Measurements from ENCODE around the gene CRYAA. TPM values are rescaled to one million over a fixed set of nuclear protein-coding genes. Genes with fewer than 3 reads are reported as not detected.

The CRYAA gene
- total and polyA plus RNA-seq, 3 donors from 2014 or later = 0.31 TPM; not detected in 2

DNA sequence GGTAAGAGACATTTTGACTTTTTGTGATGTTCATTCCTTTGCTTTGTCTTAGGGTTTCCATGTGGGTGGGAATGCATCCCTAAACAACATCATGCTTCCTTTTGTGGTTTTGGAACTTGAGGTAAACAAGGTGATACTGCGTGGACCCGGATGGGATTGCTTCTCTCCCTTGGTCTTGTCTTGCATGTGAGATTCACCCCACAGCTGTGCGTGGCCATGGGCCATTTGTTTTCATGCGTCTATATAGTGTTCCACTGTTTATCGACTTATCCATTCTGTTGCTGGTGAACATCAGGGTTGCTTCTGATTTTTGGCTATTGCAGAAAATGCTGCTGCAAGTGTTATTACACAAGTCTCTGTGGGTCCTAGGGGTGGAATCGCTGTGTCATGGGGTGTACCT lies 21.1 kb downstream of the CRYAA start:
- intact Hi-C loops (cut with DNase I; ENCODE audit: low total_unique reads) = no loop called here
- Histone ChIP-seq H3K27me3 (no peaks in the 10 kb centered on the region), H3K4me3 (no peak overlapping the region), H3K9me3 (no peaks in the 10 kb centered on the region), H3K36me3 (ENCODE audit: low read depth, missing control alignments) (no peaks in the 10 kb centered on the region), H3K4me1 (peaks cover 9% of the 10 kb centered on the region), H3K27ac (no peak overlapping the region)
- DNase-seq = peak; percentile 9
- no peak for TF ChIP-seq POLR2A (IDR thresholded peaks at IDR 0.05)
- TF ChIP-seq, protein P1, sequence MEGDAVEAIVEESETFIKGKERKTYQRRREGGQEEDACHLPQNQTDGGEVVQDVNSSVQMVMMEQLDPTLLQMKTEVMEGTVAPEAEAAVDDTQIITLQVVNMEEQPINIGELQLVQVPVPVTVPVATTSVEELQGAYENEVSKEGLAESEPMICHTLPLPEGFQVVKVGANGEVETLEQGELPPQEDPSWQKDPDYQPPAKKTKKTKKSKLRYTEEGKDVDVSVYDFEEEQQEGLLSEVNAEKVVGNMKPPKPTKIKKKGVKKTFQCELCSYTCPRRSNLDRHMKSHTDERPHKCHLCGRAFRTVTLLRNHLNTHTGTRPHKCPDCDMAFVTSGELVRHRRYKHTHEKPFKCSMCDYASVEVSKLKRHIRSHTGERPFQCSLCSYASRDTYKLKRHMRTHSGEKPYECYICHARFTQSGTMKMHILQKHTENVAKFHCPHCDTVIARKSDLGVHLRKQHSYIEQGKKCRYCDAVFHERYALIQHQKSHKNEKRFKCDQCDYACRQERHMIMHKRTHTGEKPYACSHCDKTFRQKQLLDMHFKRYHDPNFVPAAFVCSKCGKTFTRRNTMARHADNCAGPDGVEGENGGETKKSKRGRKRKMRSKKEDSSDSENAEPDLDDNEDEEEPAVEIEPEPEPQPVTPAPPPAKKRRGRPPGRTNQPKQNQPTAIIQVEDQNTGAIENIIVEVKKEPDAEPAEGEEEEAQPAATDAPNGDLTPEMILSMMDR (IDR thresholded peaks at IDR 0.05) = no peak
- 93 to 95% methylated on average over 6 of the region's 6 CpGs for WGBS, 2 donors

DNA sequence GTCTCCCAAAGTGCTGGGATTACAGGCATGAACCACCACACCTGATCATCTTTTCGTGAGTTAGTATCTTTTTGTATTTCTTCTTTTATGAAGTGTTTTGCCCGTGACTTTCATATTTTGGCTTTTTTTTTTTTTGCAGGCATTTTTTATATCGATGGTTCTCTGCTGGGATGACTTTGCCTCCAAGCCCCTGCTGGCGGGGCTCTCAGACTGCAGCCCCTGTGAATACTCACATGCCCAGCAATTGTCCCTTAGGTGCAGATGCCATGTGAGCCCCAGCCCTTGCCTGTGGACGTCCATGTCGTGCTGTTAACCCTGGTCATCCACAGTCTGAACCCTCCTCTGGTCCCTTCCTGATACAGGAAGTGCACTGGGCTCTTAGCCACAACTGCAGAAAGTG lies 21.7 kb downstream of the CRYAA start:
- WGBS, 2 donors = 86 to 92% methylated on average over 6 of the region's 6 CpGs
- no peaks in the 10 kb centered on the region for H3K27me3 ChIP-seq
- DNase-seq = no peak
- TF ChIP-seq, protein P1 (IDR thresholded peaks at IDR 0.05) = no peak
- TF ChIP-seq POLR2A (IDR thresholded peaks at IDR 0.05) = no peak
- H3K4me1 ChIP-seq = peaks cover 15% of the 10 kb centered on the region
- no peaks in the 10 kb centered on the region for H3K36me3 ChIP-seq (ENCODE audit: low read depth, missing control alignments)
- intact Hi-C loops (cut with DNase I; ENCODE audit: low total_unique reads) = no loop called here
- no peaks in the 10 kb centered on the region for H3K9me3 ChIP-seq
- H3K4me3 ChIP-seq = no peak overlapping the region
- H3K27ac ChIP-seq = no peak overlapping the region

- 91 to 93% methylated on average over 6 to 7 of the region's 7 CpGs for WGBS, 2 donors
- Histone ChIP-seq H3K36me3 (ENCODE audit: low read depth, missing control alignments) (no peaks in the 10 kb centered on the region), H3K27me3 (no peaks in the 10 kb centered on the region), H3K4me1 (peaks cover 19% of the 10 kb centered on the region), H3K4me3 (no peak overlapping the region), H3K27ac (no peak overlapping the region), H3K9me3 (no peaks in the 10 kb centered on the region)
- peak; percentile 8 for DNase-seq
- intact Hi-C loops (cut with DNase I; ENCODE audit: low total_unique reads) = no loop called here
- no peak for TF ChIP-seq POLR2A (IDR thresholded peaks at IDR 0.05)
- TF ChIP-seq, protein P1 (IDR thresholded peaks at IDR 0.05) = no peak
These were observed 22.1 kb downstream of the CRYAA start for GRCh38 chr21:43190951-43191350.

DNA sequence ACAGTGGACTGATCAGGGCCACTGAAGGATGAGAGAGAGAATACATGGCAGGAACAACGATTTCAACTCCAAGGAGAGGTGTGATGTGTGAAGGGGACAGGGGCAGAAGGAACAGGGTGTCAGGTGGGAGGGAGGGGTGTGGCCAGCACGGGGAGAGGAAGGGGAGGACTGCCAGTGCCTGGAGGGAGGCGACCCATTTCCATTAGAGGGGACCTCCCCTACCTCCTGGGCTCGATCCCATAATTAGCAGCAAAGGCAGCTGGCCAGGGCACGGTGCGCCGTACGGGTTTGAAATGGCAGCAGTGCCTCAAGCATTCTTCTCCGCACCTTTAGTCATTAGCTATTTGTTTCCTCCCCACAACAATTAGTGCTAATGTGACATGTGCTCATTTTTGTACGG lies 22.7 kb downstream of the CRYAA start:
- intact Hi-C loops (cut with DNase I; ENCODE audit: low total_unique reads) = no loop called here
- H3K9me3 ChIP-seq = no peaks in the 10 kb centered on the region
- 84 to 85% methylated on average over 10 of the region's 10 CpGs for WGBS, 2 donors
- H3K36me3 ChIP-seq (ENCODE audit: low read depth, missing control alignments) = no peaks in the 10 kb centered on the region
- H3K4me3 ChIP-seq = no peak overlapping the region
- no peak for TF ChIP-seq POLR2A (IDR thresholded peaks at IDR 0.05)
- TF ChIP-seq, protein P1 (IDR thresholded peaks at IDR 0.05) = no peak
- H3K4me1 ChIP-seq = peaks cover 24% of the 10 kb centered on the region
- peak; percentile 12 for DNase-seq
- H3K27me3 ChIP-seq = no peaks in the 10 kb centered on the region
- H3K27ac ChIP-seq = no peak overlapping the region

DNA sequence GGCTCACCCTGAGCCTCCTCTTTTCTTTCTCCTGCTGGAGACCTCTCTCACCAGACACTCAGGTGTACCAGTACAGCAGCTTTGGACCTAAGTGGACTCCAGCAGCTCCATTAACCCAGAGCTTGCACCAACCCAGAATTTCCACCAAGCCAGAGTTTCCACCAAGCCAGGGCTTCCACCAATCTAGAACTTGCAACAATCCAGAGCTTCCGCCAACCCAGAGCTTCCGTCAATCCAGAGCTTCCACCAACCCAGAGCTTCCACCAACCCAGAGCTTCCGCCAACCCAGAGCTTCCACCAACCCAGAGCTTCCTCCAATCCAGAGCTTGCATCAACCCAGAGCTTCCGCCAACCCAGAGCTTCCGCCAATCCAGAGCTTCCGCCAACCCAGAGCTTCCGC lies 23.2 kb downstream of the CRYAA start:
- intact Hi-C loops (cut with DNase I; ENCODE audit: low total_unique reads) = no loop called here
- H3K4me1 ChIP-seq = peaks cover 28% of the 10 kb centered on the region
- WGBS, 2 donors = 79 to 96% methylated on average over 7 of the region's 7 CpGs

More for the DNA sequence above, 23.2 kb downstream of the CRYAA start:
- no peaks in the 10 kb centered on the region for H3K9me3 ChIP-seq
- no peak for TF ChIP-seq POLR2A (IDR thresholded peaks at IDR 0.05)
- TF ChIP-seq, protein P1 (IDR thresholded peaks at IDR 0.05) = no peak
- no peak overlapping the region for H3K4me3 ChIP-seq
- no peak overlapping the region for H3K27ac ChIP-seq
- H3K27me3 ChIP-seq = no peaks in the 10 kb centered on the region
- DNase-seq = peak; percentile 10
- no peaks in the 10 kb centered on the region for H3K36me3 ChIP-seq (ENCODE audit: low read depth, missing control alignments)

Data from testis (tissue), 3 donors.